ENCODE data around the gene CDKN1C. TPM values are rescaled to one million over a fixed set of nuclear protein-coding genes. Genes with fewer than 3 reads are reported as not detected.
A peak's percentile ranks its signal among the peaks of the same experiment; 100 is the strongest.

Gene CDKN1C
- total RNA-seq, 5 donors from 2014 or later (not counting 1 experiment from before 2014, with no cell fraction given), result 2.1 to 7.0 (median 5.3) TPM

GRCh38 chr11:2846056-2846455 lies 39.5 kb downstream of the CDKN1C start:
- ATAC-seq (replicated peaks in 1 of 4) (no peak), DNase-seq (no peak)
- CTCF ChIA-PET, result no interaction called here
- Histone ChIP-seq H3K4me1 (ENCODE audit: control insufficient read depth in 1 of 2, extremely low read depth in 1 of 2, insufficient read depth in 2 of 2, low read length in 2 of 2) (no peaks in the 10 kb centered on the region), H3K36me3 (ENCODE audit: control insufficient read depth in 2 of 2, extremely low read depth in 1 of 2, insufficient read depth in 1 of 2, low read length in 1 of 2) (no peaks in the 10 kb centered on the region), H3K27ac (ENCODE audit: low read length) (no peak overlapping the region), H3K27me3 (replicated peaks in 1 of 2; ENCODE audit: control insufficient read depth in 2 of 2, extremely low read depth in 1 of 2, insufficient read depth in 2 of 2, low read length in 1 of 2) (no peaks in the 10 kb centered on the region), H3K4me3 (ENCODE audit: control insufficient read depth in 1 of 2, extremely low read depth in 1 of 2, low read length in 1 of 2) (no peak overlapping the region), H3K9me3 (no peaks in the 10 kb centered on the region)
- Mint-ChIP-seq H3K36me3 (peaks cover 3% of the 10 kb centered on the region), H3K27me3 (no peaks in the 10 kb centered on the region), H3K4me3 (no peak overlapping the region), H3K9me3 (no peaks in the 10 kb centered on the region), H3K27ac (no peak overlapping the region), H3K4me1 (peaks cover 5 to 12% (median 7%) of the 10 kb centered on the region in 3 donors)
- POLR2A ChIA-PET, result no interaction called here
- WGBS (ENCODE audit: insufficient coverage), result 85% methylated on average over 13 of the region's 17 CpGs

- no peaks in the 10 kb centered on the region for H3K9me3 ChIP-seq
Measured at GRCh38 chr11:2844996-2845395, 40.6 kb downstream of the CDKN1C start.

GRCh38 chr11:2844116-2844842 lies 41.3 kb downstream of the CDKN1C start:
- no peak overlapping the region for H3K27ac ChIP-seq (ENCODE audit: low read length)
- Mint-ChIP-seq H3K36me3 (peaks cover 3% of the 10 kb centered on the region), H3K4me1 (peaks cover 5 to 12% (median 10%) of the 10 kb centered on the region in 3 donors), H3K4me3 (no peak overlapping the region), H3K27ac (no peak overlapping the region), H3K9me3 (no peaks in the 10 kb centered on the region), H3K27me3 (no peaks in the 10 kb centered on the region)
- ChIA-PET POLR2A (interaction anchor here in 1 of 2 donors (0.5 kb wide), 1 partner anchor 13 kb away, joined by 3 read pairs; no protein-coding TSS in a partner anchor), CTCF (no interaction called here)
- WGBS (ENCODE audit: insufficient coverage), result 77% methylated on average over 16 of the region's 19 CpGs
- H3K9me3 ChIP-seq, result no peaks in the 10 kb centered on the region
- no peak overlapping the region for H3K4me3 ChIP-seq (ENCODE audit: control insufficient read depth in 1 of 2, extremely low read depth in 1 of 2, low read length in 1 of 2)
- ATAC-seq (replicated peaks in 1 of 4) (no peak), DNase-seq (no peak)
- H3K36me3 ChIP-seq (ENCODE audit: control insufficient read depth in 2 of 2, extremely low read depth in 1 of 2, insufficient read depth in 1 of 2, low read length in 1 of 2), result no peaks in the 10 kb centered on the region
- H3K27me3 ChIP-seq (replicated peaks in 1 of 2; ENCODE audit: control insufficient read depth in 2 of 2, extremely low read depth in 1 of 2, insufficient read depth in 2 of 2, low read length in 1 of 2), result no peaks in the 10 kb centered on the region
- no peaks in the 10 kb centered on the region for H3K4me1 ChIP-seq (ENCODE audit: control insufficient read depth in 1 of 2, extremely low read depth in 1 of 2, insufficient read depth in 2 of 2, low read length in 2 of 2)

More at GRCh38 chr11:2844996-2845395, 40.6 kb downstream of the CDKN1C start:
- CTCF ChIA-PET, result no interaction called here
- no peak for ATAC-seq (replicated peaks in 1 of 4)
- Mint-ChIP-seq H3K27ac (no peak overlapping the region), H3K36me3 (peaks cover 3% of the 10 kb centered on the region), H3K9me3 (no peaks in the 10 kb centered on the region), H3K27me3 (no peaks in the 10 kb centered on the region), H3K4me1 (peaks cover 5 to 12% (median 10%) of the 10 kb centered on the region in 3 donors), H3K4me3 (no peak overlapping the region)
- WGBS (ENCODE audit: insufficient coverage), result 55% methylated on average over 7 of the region's 12 CpGs
- DNase-seq, result no peak
- H3K36me3 ChIP-seq (ENCODE audit: control insufficient read depth in 2 of 2, extremely low read depth in 1 of 2, insufficient read depth in 1 of 2, low read length in 1 of 2), result no peaks in the 10 kb centered on the region
- H3K27ac ChIP-seq (ENCODE audit: low read length), result no peak overlapping the region
- no peak overlapping the region for H3K4me3 ChIP-seq (ENCODE audit: control insufficient read depth in 1 of 2, extremely low read depth in 1 of 2, low read length in 1 of 2)
- POLR2A ChIA-PET, result interaction anchor here in 1 of 2 donors (0.5 kb wide), 1 partner anchor 14 kb away, joined by 3 read pairs; no protein-coding TSS in a partner anchor
- H3K27me3 ChIP-seq (replicated peaks in 1 of 2; ENCODE audit: control insufficient read depth in 2 of 2, extremely low read depth in 1 of 2, insufficient read depth in 2 of 2, low read length in 1 of 2), result no peaks in the 10 kb centered on the region
- no peaks in the 10 kb centered on the region for H3K4me1 ChIP-seq (ENCODE audit: control insufficient read depth in 1 of 2, extremely low read depth in 1 of 2, insufficient read depth in 2 of 2, low read length in 2 of 2)

- peaks cover 5 to 12% (median 10%) of the 10 kb centered on the region in 3 donors for H3K4me1 Mint-ChIP-seq
- ATAC-seq (replicated peaks in 1 of 4) (no peak), DNase-seq (peak in 1 of 35 experiments; percentile 7)
- no peaks in the 10 kb centered on the region for H3K27me3 ChIP-seq (replicated peaks in 1 of 2; ENCODE audit: control insufficient read depth in 2 of 2, extremely low read depth in 1 of 2, insufficient read depth in 2 of 2, low read length in 1 of 2)
- ChIA-PET POLR2A (no interaction called here), CTCF (no interaction called here)
- H3K9me3 ChIP-seq, result no peaks in the 10 kb centered on the region
- H3K4me3 Mint-ChIP-seq, result no peak overlapping the region
- H3K27ac ChIP-seq (ENCODE audit: low read length), result no peak overlapping the region
- H3K9me3 Mint-ChIP-seq, result no peaks in the 10 kb centered on the region
- no peaks in the 10 kb centered on the region for H3K4me1 ChIP-seq (ENCODE audit: control insufficient read depth in 1 of 2, extremely low read depth in 1 of 2, insufficient read depth in 2 of 2, low read length in 2 of 2)
- H3K4me3 ChIP-seq (ENCODE audit: control insufficient read depth in 1 of 2, extremely low read depth in 1 of 2, low read length in 1 of 2), result no peak overlapping the region
- 94% methylated on average over 2 of the region's 14 CpGs for WGBS (ENCODE audit: insufficient coverage)
- H3K36me3 ChIP-seq (ENCODE audit: control insufficient read depth in 2 of 2, extremely low read depth in 1 of 2, insufficient read depth in 1 of 2, low read length in 1 of 2), result no peaks in the 10 kb centered on the region
- H3K27me3 Mint-ChIP-seq, result no peaks in the 10 kb centered on the region
- H3K27ac Mint-ChIP-seq, result no peak overlapping the region
- no peaks in the 10 kb centered on the region for H3K36me3 Mint-ChIP-seq
Measured at GRCh38 chr11:2843551-2843950, 42.0 kb downstream of the CDKN1C start.

- H3K27ac Mint-ChIP-seq, result no peak overlapping the region
- no peaks in the 10 kb centered on the region for H3K27me3 Mint-ChIP-seq
- H3K9me3 Mint-ChIP-seq, result no peaks in the 10 kb centered on the region
- ATAC-seq (replicated peaks in 1 of 4) (no peak), DNase-seq (no peak)
- no peaks in the 10 kb centered on the region for H3K36me3 Mint-ChIP-seq
- peaks cover 5 to 12% (median 10%) of the 10 kb centered on the region in 3 donors for H3K4me1 Mint-ChIP-seq
- Histone ChIP-seq H3K9me3 (no peaks in the 10 kb centered on the region), H3K4me1 (ENCODE audit: control insufficient read depth in 1 of 2, extremely low read depth in 1 of 2, insufficient read depth in 2 of 2, low read length in 2 of 2) (no peaks in the 10 kb centered on the region), H3K27ac (ENCODE audit: low read length) (no peak overlapping the region), H3K27me3 (replicated peaks in 1 of 2; ENCODE audit: control insufficient read depth in 2 of 2, extremely low read depth in 1 of 2, insufficient read depth in 2 of 2, low read length in 1 of 2) (no peaks in the 10 kb centered on the region), H3K4me3 (ENCODE audit: control insufficient read depth in 1 of 2, extremely low read depth in 1 of 2, low read length in 1 of 2) (no peak overlapping the region), H3K36me3 (ENCODE audit: control insufficient read depth in 2 of 2, extremely low read depth in 1 of 2, insufficient read depth in 1 of 2, low read length in 1 of 2) (no peaks in the 10 kb centered on the region)
- WGBS (ENCODE audit: insufficient coverage), result 96% methylated on average over 16 of the region's 16 CpGs
- H3K4me3 Mint-ChIP-seq, result no peak overlapping the region
- POLR2A ChIA-PET, result no interaction called here
- CTCF ChIA-PET, result no interaction called here
Measured at GRCh38 chr11:2842876-2843275, 42.7 kb downstream of the CDKN1C start.

- Mint-ChIP-seq H3K27me3 (no peaks in the 10 kb centered on the region), H3K4me3 (no peak overlapping the region), H3K4me1 (peaks cover 5 to 12% (median 10%) of the 10 kb centered on the region in 3 donors), H3K27ac (no peak overlapping the region), H3K36me3 (no peaks in the 10 kb centered on the region), H3K9me3 (no peaks in the 10 kb centered on the region)
- DNase-seq (no peak), ATAC-seq (replicated peaks in 1 of 4) (no peak)
- Histone ChIP-seq H3K4me3 (ENCODE audit: control insufficient read depth in 1 of 2, extremely low read depth in 1 of 2, low read length in 1 of 2) (no peak overlapping the region), H3K4me1 (ENCODE audit: control insufficient read depth in 1 of 2, extremely low read depth in 1 of 2, insufficient read depth in 2 of 2, low read length in 2 of 2) (no peaks in the 10 kb centered on the region), H3K36me3 (ENCODE audit: control insufficient read depth in 2 of 2, extremely low read depth in 1 of 2, insufficient read depth in 1 of 2, low read length in 1 of 2) (no peaks in the 10 kb centered on the region), H3K27ac (ENCODE audit: low read length) (no peak overlapping the region), H3K27me3 (replicated peaks in 1 of 2; ENCODE audit: control insufficient read depth in 2 of 2, extremely low read depth in 1 of 2, insufficient read depth in 2 of 2, low read length in 1 of 2) (no peaks in the 10 kb centered on the region), H3K9me3 (no peaks in the 10 kb centered on the region)
- ChIA-PET CTCF (no interaction called here), POLR2A (no interaction called here)
- 83% methylated on average over 25 of the region's 26 CpGs for WGBS (ENCODE audit: insufficient coverage)
Measured at GRCh38 chr11:2841411-2842190, 44.0 kb downstream of the CDKN1C start.
